Islet of Langerhans (tissue), 1 donor: Measurements from ENCODE around the gene TDRD10.
"Not testable (repeated sequence)": the region's sequence is repeated elsewhere in the genome, so short reads cannot be mapped to it uniquely, and the experiment has no call there.

Experiments used
- FAIRE-seq: peaks from one replicate; lab custom pipeline; 2011; peaks lifted over from hg19 to GRCh38; lab: Jason Lieb, UNC

TDRD10 gene

GRCh38 chr1:154517661-154518060 lies 15.6 kb downstream of the TDRD10 start:
- FAIRE-seq = no peak

GRCh38 chr1:154519591-154519991 lies 17.6 kb downstream of the TDRD10 start:
- no peak for FAIRE-seq

- FAIRE-seq = no peak
Measured at GRCh38 chr1:154520333-154520732, 18.3 kb downstream of the TDRD10 start.

GRCh38 chr1:154521695-154522094 lies 19.7 kb downstream of the TDRD10 start:
- FAIRE-seq = no peak

GRCh38 chr1:154524881-154525280 lies 22.9 kb downstream of the TDRD10 start:
- no peak for FAIRE-seq

GRCh38 chr1:154527192-154527591 lies 25.2 kb downstream of the TDRD10 start:
- FAIRE-seq = no peak

- FAIRE-seq = no peak
Measured at GRCh38 chr1:154529308-154529707, 27.3 kb downstream of the TDRD10 start.

- not testable (repeated sequence) for FAIRE-seq
Measured at GRCh38 chr1:154531950-154532349, 29.9 kb downstream of the TDRD10 start.

GRCh38 chr1:154533952-154534844 lies 32.2 kb downstream of the TDRD10 start:
- peak; percentile 47 for FAIRE-seq

GRCh38 chr1:154536570-154536969 lies 34.6 kb downstream of the TDRD10 start:
- FAIRE-seq = no peak

- no peak for FAIRE-seq
Measured at GRCh38 chr1:154539486-154540483, 37.8 kb downstream of the TDRD10 start.

GRCh38 chr1:154541231-154541630 lies 39.2 kb downstream of the TDRD10 start:
- FAIRE-seq = no peak

GRCh38 chr1:154546264-154547063 lies 44.4 kb downstream of the TDRD10 start:
- no peak for FAIRE-seq

GRCh38 chr1:154547105-154547732 lies 45.2 kb downstream of the TDRD10 start:
- FAIRE-seq = no peak

GRCh38 chr1:154548028-154548427 lies 46.0 kb downstream of the TDRD10 start:
- FAIRE-seq = no peak

- FAIRE-seq = no peak
Measured at GRCh38 chr1:154549202-154549770, 47.3 kb downstream of the TDRD10 start.

GRCh38 chr1:154550070-154550469 lies 48.1 kb downstream of the TDRD10 start:
- FAIRE-seq = no peak

- FAIRE-seq = no peak
Measured at GRCh38 chr1:154550657-154551056, 48.6 kb downstream of the TDRD10 start.

- FAIRE-seq = no peak
Measured at GRCh38 chr1:154551474-154551873, 49.5 kb downstream of the TDRD10 start.

GRCh38 chr1:154552036-154552435 lies 50.0 kb downstream of the TDRD10 start:
- no peak for FAIRE-seq
